Measurements from ENCODE around the gene KDM4B. TPM values are rescaled to one million over a fixed set of nuclear protein-coding genes. Genes with fewer than 3 reads are reported as not detected.

Gene KDM4B
- total RNA-seq, 4 donors from 2014 or later: 14.0 to 39.9 (median 19.5) TPM

- 67 to 77% methylated on average over 5 to 6 of the region's 11 CpGs for WGBS, 2 donors
- H3K4me3 ChIP-seq: no peak overlapping the region
- intact Hi-C loops (cut with DNase I): loop anchor here (10.0 kb wide), 1 partner anchor 543 kb away; no protein-coding TSS in a partner anchor
- peaks cover 16 to 65% (median 17%) of the 10 kb centered on the region in 3 donors for H3K36me3 ChIP-seq
- H3K9me3 ChIP-seq: no peaks in the 10 kb centered on the region
- peaks cover 23 to 55% (median 23%) of the 10 kb centered on the region in 3 donors for H3K4me1 ChIP-seq
- H3K27ac ChIP-seq: no peak overlapping the region
- H3K27me3 ChIP-seq: no peaks in the 10 kb centered on the region
- TF ChIP-seq POLR2A (IDR thresholded peaks at IDR 0.05) (no peak), CTCF (IDR thresholded peaks at IDR 0.05) (no peak)
- no peak for DNase-seq
Observed at GRCh38 chr19:5041913-5042187, 72.9 kb downstream of the KDM4B start.

DNA sequence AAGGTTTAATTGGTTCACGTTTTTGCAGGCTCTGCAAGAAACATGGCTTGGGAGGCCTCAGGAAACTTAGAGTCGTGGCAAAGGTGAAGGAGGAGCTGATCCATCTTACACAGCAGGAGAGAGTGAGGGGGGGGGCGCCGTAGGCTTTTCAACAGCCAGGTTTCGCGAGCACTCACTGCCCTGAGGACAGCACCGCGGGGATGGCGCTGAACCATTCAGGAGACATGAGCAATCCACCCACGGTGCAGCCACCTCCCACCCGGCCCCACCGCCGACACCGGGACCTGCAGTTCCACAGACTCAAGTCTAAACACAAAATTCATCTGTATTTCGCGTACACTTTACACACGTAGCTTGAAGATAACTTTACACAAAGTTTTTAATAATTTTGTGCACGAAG, 73.6 kb downstream of the KDM4B start:
- TF ChIP-seq CTCF (IDR thresholded peaks at IDR 0.05) (no peak), POLR2A (IDR thresholded peaks at IDR 0.05) (no peak)
- WGBS, 2 donors: 67 to 79% methylated on average over 13 to 17 of the region's 18 CpGs

GRCh38 chr19:5045029-5045428, 76.1 kb downstream of the KDM4B start:
- DNase-seq: no peak
- Histone ChIP-seq H3K27ac (no peak overlapping the region), H3K36me3 (peaks cover 19 to 59% (median 20%) of the 10 kb centered on the region in 3 donors), H3K4me3 (no peak overlapping the region), H3K4me1 (peaks cover 36 to 58% (median 43%) of the 10 kb centered on the region in 3 donors), H3K9me3 (no peaks in the 10 kb centered on the region), H3K27me3 (no peaks in the 10 kb centered on the region)
- TF ChIP-seq POLR2A (IDR thresholded peaks at IDR 0.05) (no peak), CTCF (IDR thresholded peaks at IDR 0.05) (no peak)
- 88 to 92% methylated on average over 11 to 16 of the region's 16 CpGs for WGBS, 2 donors
- intact Hi-C loops (cut with DNase I): loop anchor here (10.0 kb wide), 1 partner anchor 540 kb away; no protein-coding TSS in a partner anchor

More for the DNA sequence above, 73.6 kb downstream of the KDM4B start:
- no peak overlapping the region for H3K4me3 ChIP-seq
- peaks cover 23 to 55% (median 25%) of the 10 kb centered on the region in 3 donors for H3K4me1 ChIP-seq
- H3K27ac ChIP-seq: no peak overlapping the region
- H3K9me3 ChIP-seq: no peaks in the 10 kb centered on the region
- H3K27me3 ChIP-seq: no peaks in the 10 kb centered on the region
- no peak for DNase-seq
- intact Hi-C loops (cut with DNase I): loop anchor here (10.0 kb wide), 1 partner anchor 542 kb away; no protein-coding TSS in a partner anchor
- peaks cover 18 to 66% (median 18%) of the 10 kb centered on the region in 3 donors for H3K36me3 ChIP-seq

GRCh38 chr19:5045956-5046338, 77.0 kb downstream of the KDM4B start:
- H3K27ac ChIP-seq: peak overlapping the region; percentile 64 to 86 (median 68)
- H3K27me3 ChIP-seq: no peaks in the 10 kb centered on the region
- H3K9me3 ChIP-seq: no peaks in the 10 kb centered on the region
- TF ChIP-seq POLR2A (IDR thresholded peaks at IDR 0.05) (no peak), CTCF (IDR thresholded peaks at IDR 0.05) (no peak)
- DNase-seq: no peak
- H3K36me3 ChIP-seq: peaks cover 10 to 59% (median 11%) of the 10 kb centered on the region in 3 donors
- intact Hi-C loops (cut with DNase I): loop anchor here (10.0 kb wide), 1 partner anchor 539 kb away; no protein-coding TSS in a partner anchor
- 63% methylated on average over 8 of the region's 8 CpGs; no CpG with 5 or more reads in 1 of the 2 donors for WGBS, 2 donors
- peaks cover 36 to 64% (median 44%) of the 10 kb centered on the region in 3 donors for H3K4me1 ChIP-seq
- no peak overlapping the region for H3K4me3 ChIP-seq

- no peak for DNase-seq
- TF ChIP-seq POLR2A (IDR thresholded peaks at IDR 0.05) (no peak), CTCF (IDR thresholded peaks at IDR 0.05) (no peak)
- Histone ChIP-seq H3K4me1 (peaks cover 36 to 59% (median 44%) of the 10 kb centered on the region in 3 donors), H3K27me3 (no peaks in the 10 kb centered on the region), H3K4me3 (no peak overlapping the region), H3K9me3 (no peaks in the 10 kb centered on the region), H3K27ac (peak overlapping the region; percentile 64 to 86 (median 68)), H3K36me3 (peaks cover 7 to 59% (median 13%) of the 10 kb centered on the region in 3 donors)
- WGBS, 2 donors: 34 to 54% methylated on average over 11 to 14 of the region's 19 CpGs
- intact Hi-C loops (cut with DNase I): loop anchor here (10.0 kb wide), 1 partner anchor 538 kb away; no protein-coding TSS in a partner anchor
Observed at GRCh38 chr19:5046339-5047039, 77.6 kb downstream of the KDM4B start.
